ENCODE data around the gene CNOT11. TPM values are rescaled to one million over a fixed set of nuclear protein-coding genes. Genes with fewer than 3 reads are reported as not detected.
"Not testable (repeated sequence)": the region's sequence is repeated elsewhere in the genome, so short reads cannot be mapped to it uniquely, and the experiment has no call there.

Gene CNOT11
- total RNA-seq, 2 donors from 2014 or later = 10.2 to 34.5 TPM

- Histone ChIP-seq H3K9me3 (no peaks in the 10 kb centered on the region), H3K27me3 (no peaks in the 10 kb centered on the region), H3K36me3 (replicated peaks in 1 of 2; ENCODE audit: insufficient read depth in 1 of 2, low read depth in 2 of 2) (no peaks in the 10 kb centered on the region), H3K27ac (peak overlapping the region; percentile 37 to 71 (median 47)), H3K4me1 (peaks cover 28% of the 10 kb centered on the region), H3K4me3 (no peak overlapping the region)
- DNase-seq (peak in 2 of 4 donors; percentile 48 to 58), ATAC-seq (no peak)
- 17 to 33% methylated on average over 3 of the region's 3 CpGs for WGBS, 2 donors
- TF ChIP-seq, protein P1, sequence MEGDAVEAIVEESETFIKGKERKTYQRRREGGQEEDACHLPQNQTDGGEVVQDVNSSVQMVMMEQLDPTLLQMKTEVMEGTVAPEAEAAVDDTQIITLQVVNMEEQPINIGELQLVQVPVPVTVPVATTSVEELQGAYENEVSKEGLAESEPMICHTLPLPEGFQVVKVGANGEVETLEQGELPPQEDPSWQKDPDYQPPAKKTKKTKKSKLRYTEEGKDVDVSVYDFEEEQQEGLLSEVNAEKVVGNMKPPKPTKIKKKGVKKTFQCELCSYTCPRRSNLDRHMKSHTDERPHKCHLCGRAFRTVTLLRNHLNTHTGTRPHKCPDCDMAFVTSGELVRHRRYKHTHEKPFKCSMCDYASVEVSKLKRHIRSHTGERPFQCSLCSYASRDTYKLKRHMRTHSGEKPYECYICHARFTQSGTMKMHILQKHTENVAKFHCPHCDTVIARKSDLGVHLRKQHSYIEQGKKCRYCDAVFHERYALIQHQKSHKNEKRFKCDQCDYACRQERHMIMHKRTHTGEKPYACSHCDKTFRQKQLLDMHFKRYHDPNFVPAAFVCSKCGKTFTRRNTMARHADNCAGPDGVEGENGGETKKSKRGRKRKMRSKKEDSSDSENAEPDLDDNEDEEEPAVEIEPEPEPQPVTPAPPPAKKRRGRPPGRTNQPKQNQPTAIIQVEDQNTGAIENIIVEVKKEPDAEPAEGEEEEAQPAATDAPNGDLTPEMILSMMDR (IDR thresholded peaks at IDR 0.05) = no peak
- TF ChIP-seq POLR2A (IDR thresholded peaks at IDR 0.05) = no peak
- intact Hi-C loops (cut with DNase I) = no loop called here
Observed at GRCh38 chr2:101311696-101312017, 59.0 kb downstream of the CNOT11 start.

DNA sequence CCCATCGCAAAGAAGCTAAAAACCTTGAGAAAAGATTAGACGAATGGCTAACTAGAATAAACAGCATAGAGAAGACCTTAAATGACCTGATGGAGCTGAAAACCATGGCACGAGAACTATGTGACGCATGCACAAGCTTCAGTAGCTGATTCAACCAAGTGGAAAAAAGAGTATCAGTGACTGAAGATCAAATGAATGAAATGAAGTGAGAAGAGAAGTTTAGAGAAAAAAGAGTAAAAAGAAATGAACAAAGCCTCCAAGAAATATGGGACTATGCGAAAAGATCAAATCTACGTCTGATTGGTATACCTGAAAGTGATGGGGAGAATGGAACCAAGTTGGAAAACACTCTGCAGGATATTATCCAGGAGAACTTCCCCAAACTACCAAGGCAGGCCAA is 63.9 kb downstream of the CNOT11 start:
- H3K27me3 ChIP-seq; H3K4me3 ChIP-seq; H3K27ac ChIP-seq; intact Hi-C loops (cut with DNase I); DNase-seq; ATAC-seq; H3K4me1 ChIP-seq; H3K9me3 ChIP-seq; H3K36me3 ChIP-seq (replicated peaks in 1 of 2; ENCODE audit: insufficient read depth in 1 of 2, low read depth in 2 of 2): not testable (repeated sequence)
- 79 to 85% methylated on average over 6 of the region's 6 CpGs for whole genome bisulfite sequencing, 2 donors

Small RNAs within 50 kb of the gene (microRNA-seq; reads per million reads assigned to microRNA genes)
- gene MIR5696 (ENCODE audit: borderline number of aligned reads in 2 of 2, borderline replicate concordance in 2 of 2) = 1.3 to 3.3 reads per million in 2 donors

Small RNAs within 50 kb of the gene (small RNA-seq; reads per million reads assigned to genes)
- gene MIR5696 (not detected), gene SNORD89 (132 reads per million, percentile 97 among the genes with 10 or more reads in this experiment)

Other genes with a start within 250 kb of the CNOT11 start
- 100 to 1,000 TPM in 1 of 2 donors, 10 to 100 TPM in 1; 63.8 to 111 TPM for gene TBC1D8, start 101.5 kb upstream of the CNOT11 start, total RNA-seq
- gene RNF149, start 55.8 kb downstream of the CNOT11 start, total RNA-seq = 10 to 100 TPM; 38.6 to 47.7 TPM
- gene CREG2, start 134.6 kb downstream of the CNOT11 start, total RNA-seq = not detected
- not detected for gene RFX8, start 222.2 kb downstream of the CNOT11 start, total RNA-seq